Activated CD4-positive, alpha-beta T cell treated with anti-CD3 and anti-CD28 coated beads, Interleukin-2, amount 50 U/mL, for 24 hours (primary cell): ENCODE results near the gene ACTR6.
A peak's percentile ranks its signal among the peaks of the same experiment; 100 is the strongest.
"Not testable (repeated sequence)": the region's sequence is repeated elsewhere in the genome, so short reads cannot be mapped to it uniquely, and the experiment has no call there.

Experiments
- DNase-seq, 2 donors: peaks; one replicate each; pipeline ENCODE4 v3.0.0-alpha.2; 2020; ENCODE audit warnings: low read depth in 1 of 2, low spot score in 1 of 2

ACTR6 gene

GRCh38 chr12:100184549-100185145 lies 16.0 kb upstream of the ACTR6 start:
- DNase-seq = no peak

GRCh38 chr12:100185361-100185894 lies 15.2 kb upstream of the ACTR6 start:
- no peak for DNase-seq

- no peak for DNase-seq
Measured at GRCh38 chr12:100186071-100186470, 14.5 kb upstream of the ACTR6 start.

GRCh38 chr12:100187068-100187467 lies 13.5 kb upstream of the ACTR6 start:
- no peak for DNase-seq

GRCh38 chr12:100187857-100188519 lies 12.6 kb upstream of the ACTR6 start:
- no peak for DNase-seq

GRCh38 chr12:100188888-100189635 lies 11.6 kb upstream of the ACTR6 start:
- not testable (repeated sequence) for DNase-seq

- no peak for DNase-seq
Measured at GRCh38 chr12:100189636-100190394, 10.8 kb upstream of the ACTR6 start.

GRCh38 chr12:100193085-100193484 lies 7.5 kb upstream of the ACTR6 start:
- no peak for DNase-seq

- DNase-seq = no peak
Measured at GRCh38 chr12:100197486-100197885, 3.1 kb upstream of the ACTR6 start.

- DNase-seq = no peak
Measured at GRCh38 chr12:100199023-100199346, 1.6 kb upstream of the ACTR6 start.

- peak; percentile 50 to 53 for DNase-seq
Measured at GRCh38 chr12:100199347-100200149, 1.1 kb upstream of the ACTR6 start.

GRCh38 chr12:100201604-100202423 lies 1.2 kb downstream of the ACTR6 start:
- DNase-seq = no peak

- no peak for DNase-seq
Measured at GRCh38 chr12:100207311-100207710, 6.7 kb downstream of the ACTR6 start.

GRCh38 chr12:100208834-100209233 lies 8.2 kb downstream of the ACTR6 start:
- DNase-seq = no peak

GRCh38 chr12:100211698-100212097 lies 11.1 kb downstream of the ACTR6 start:
- no peak for DNase-seq

GRCh38 chr12:100213016-100213891 lies 12.6 kb downstream of the ACTR6 start:
- DNase-seq = no peak

- DNase-seq = no peak
Measured at GRCh38 chr12:100214518-100214917, 13.9 kb downstream of the ACTR6 start.

- no peak for DNase-seq
Measured at GRCh38 chr12:100215209-100215608, 14.6 kb downstream of the ACTR6 start.

- no peak for DNase-seq
Measured at GRCh38 chr12:100216337-100216736, 15.7 kb downstream of the ACTR6 start.
